ENCODE data around the gene METTL24. TPM values are rescaled to one million over a fixed set of nuclear protein-coding genes. Genes with fewer than 3 reads are reported as not detected.

The METTL24 gene
- total and polyA plus RNA-seq, 2 of the 8 experiments (the other 6 are each of a cell fraction or from before 2014, with no cell fraction given) = 0.30 to 0.39 TPM

DNA sequence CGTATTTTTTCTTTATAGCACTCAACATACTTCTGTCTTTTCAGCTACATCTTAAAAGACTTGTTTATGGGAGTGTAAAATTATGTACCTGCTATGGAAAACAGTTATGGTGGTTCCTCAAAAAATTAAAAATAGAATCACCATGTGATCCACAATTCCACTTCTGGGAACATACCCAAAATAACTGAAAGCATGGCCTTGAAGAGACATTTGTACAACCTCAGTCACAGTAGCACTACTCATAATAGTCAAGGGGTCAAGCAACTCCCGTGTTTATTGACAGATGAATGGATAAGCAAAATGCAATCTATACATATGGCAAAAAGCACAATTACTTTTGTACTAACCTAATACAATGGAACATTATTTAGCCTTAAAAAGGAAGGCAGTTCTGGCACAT, 74.5 kb downstream of the METTL24 start:
- no peak overlapping the region for H2BK120ac ChIP-seq (replicated peaks; ENCODE audit: low read depth, low read length)
- H3K4me3 ChIP-seq (ENCODE audit: extremely low read depth in 1 of 4, insufficient read depth in 2 of 4, low read depth in 3 of 4, low read length in 4 of 4) = no peak overlapping the region
- H3K4me1 ChIP-seq (replicated peaks in 1 of 4; ENCODE audit: control insufficient read depth in 3 of 4, insufficient read depth in 4 of 4, low read length in 3 of 4) = peaks cover 0 to 5% (median under 1%) of the 10 kb centered on the region in 4 experiments; a peak in 3 of 7 replicates
- H3K4me2 ChIP-seq (ENCODE audit: insufficient read depth in 1 of 2, low read depth in 2 of 2, low read length in 2 of 2) = no peak overlapping the region
- H4K20me1 ChIP-seq (replicated peaks in 1 of 2; ENCODE audit: control insufficient read depth in 1 of 2, insufficient read depth in 2 of 2, low read length in 2 of 2) = no peaks in the 10 kb centered on the region
- H3K18ac ChIP-seq (ENCODE audit: extremely low read depth, low read length) = no peak overlapping the region
- H3K79me2 ChIP-seq (ENCODE audit: control insufficient read depth in 1 of 2, insufficient read depth in 2 of 2, low read length in 2 of 2) = no peaks in the 10 kb centered on the region
- H2BK5ac ChIP-seq (ENCODE audit: low read depth, low read length) = no peak overlapping the region
- no peak overlapping the region for H3K14ac ChIP-seq (ENCODE audit: insufficient read length)
- H3K79me1 ChIP-seq (ENCODE audit: low read depth, low read length) = no peaks in the 10 kb centered on the region
- H4K5ac ChIP-seq (ENCODE audit: insufficient read length, low read depth, low read length) = no peak overlapping the region
- no peaks in the 10 kb centered on the region for H3K23me2 ChIP-seq (ENCODE audit: low read depth, low read length)
- DNase-seq (ENCODE audit: low read depth in 1 of 2, low spot score in 2 of 2) (no peak), FAIRE-seq (no peak)
- no peak overlapping the region for H2AFZ ChIP-seq (ENCODE audit: low read length)
- H2BK15ac ChIP-seq (ENCODE audit: low read length) = no peak overlapping the region
- no peak overlapping the region for H2BK20ac ChIP-seq (ENCODE audit: low read length)
- no peak overlapping the region for H2AK5ac ChIP-seq (ENCODE audit: low read depth, low read length)
- H3K4ac ChIP-seq (replicated peaks; ENCODE audit: insufficient read length, low read depth, low read length) = no peak overlapping the region
- no peak overlapping the region for H2BK12ac ChIP-seq (ENCODE audit: low read depth, low read length)
- H3K56ac ChIP-seq (replicated peaks; ENCODE audit: insufficient read length, low read depth, low read length) = no peak overlapping the region
- peaks cover 0 to 5% of the 10 kb centered on the region in 2 experiments; a peak in 2 of 4 replicates for H3K9me3 ChIP-seq (ENCODE audit: insufficient read depth in 2 of 2, low read depth in 1 of 2, low read length in 1 of 2)
- H3K9ac ChIP-seq (replicated peaks in 1 of 4; ENCODE audit: extremely low read depth in 1 of 4, low read depth in 3 of 4, low read length in 3 of 4) = no peak overlapping the region
- TF ChIP-seq BCL11A (IDR thresholded peaks at IDR 0.05; ENCODE audit: low read depth in 2 of 2, low read length in 2 of 2) (no peak), KDM4A (IDR thresholded peaks at IDR 0.05; ENCODE audit: low read depth, low read length, severe bottlenecking) (no peak), POLR2A (IDR thresholded peaks at IDR 0.05; ENCODE audit: control extremely low read depth in 1 of 2, low read depth in 2 of 2, low read length in 2 of 2) (no peak), SP1 (IDR thresholded peaks at IDR 0.05; ENCODE audit: low read depth, low read length) (no peak), RNF2 (IDR thresholded peaks at IDR 0.05; ENCODE audit: borderline replicate concordance, low read depth, low read length, missing control alignments, poor library complexity, severe bottlenecking) (no peak), KDM1A (IDR thresholded peaks at IDR 0.05; ENCODE audit: borderline replicate concordance, low read length) (no peak), RXRA (IDR thresholded peaks at IDR 0.05; ENCODE audit: insufficient read depth, low read depth, low read length) (no peak), CTBP2 (IDR thresholded peaks at IDR 0.05; ENCODE audit: borderline replicate concordance, insufficient read depth, insufficient read length, low read length) (no peak), SRF (IDR thresholded peaks at IDR 0.05; ENCODE audit: low read depth, low read length) (no peak), JUN (IDR thresholded peaks at IDR 0.05; ENCODE audit: low read depth, low read length) (no peak), YY1 (IDR thresholded peaks at IDR 0.05; ENCODE audit: low read depth, low read length) (no peak)
- TF ChIP-seq, protein P1, sequence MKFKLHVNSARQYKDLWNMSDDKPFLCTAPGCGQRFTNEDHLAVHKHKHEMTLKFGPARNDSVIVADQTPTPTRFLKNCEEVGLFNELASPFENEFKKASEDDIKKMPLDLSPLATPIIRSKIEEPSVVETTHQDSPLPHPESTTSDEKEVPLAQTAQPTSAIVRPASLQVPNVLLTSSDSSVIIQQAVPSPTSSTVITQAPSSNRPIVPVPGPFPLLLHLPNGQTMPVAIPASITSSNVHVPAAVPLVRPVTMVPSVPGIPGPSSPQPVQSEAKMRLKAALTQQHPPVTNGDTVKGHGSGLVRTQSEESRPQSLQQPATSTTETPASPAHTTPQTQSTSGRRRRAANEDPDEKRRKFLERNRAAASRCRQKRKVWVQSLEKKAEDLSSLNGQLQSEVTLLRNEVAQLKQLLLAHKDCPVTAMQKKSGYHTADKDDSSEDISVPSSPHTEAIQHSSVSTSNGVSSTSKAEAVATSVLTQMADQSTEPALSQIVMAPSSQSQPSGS (IDR thresholded peaks at IDR 0.05; ENCODE audit: low read length) = no peak
- no peaks in the 10 kb centered on the region for H3K36me3 ChIP-seq (ENCODE audit: control insufficient read depth in 2 of 4, insufficient read depth in 4 of 4, low read length in 3 of 4)
- H3K23ac ChIP-seq (ENCODE audit: insufficient read length) = no peak overlapping the region
- WGBS, 2 experiments (ENCODE audit: extremely low coverage in 1 of 2, insufficient coverage in 1 of 2, insufficient read length in 1 of 2, insufficient replicate concordance in 2 of 2, low coverage in 1 of 2, low lambda C conversion rate in 2 of 2, missing lambda C conversion rate in 1 of 2) = 82% methylated on average over 2 of the region's 2 CpGs; no CpG with 5 or more reads in 1 of the 2 experiments
- H3K27me3 ChIP-seq (replicated peaks in 1 of 4; ENCODE audit: control insufficient read depth in 3 of 4, extremely low read depth in 1 of 4, insufficient read depth in 3 of 4, low read length in 3 of 4) = no peaks in the 10 kb centered on the region
- H3K27ac ChIP-seq (ENCODE audit: low read depth, low read length) = no peak overlapping the region
- ChIA-PET CTCF (ENCODE audit: partially characterized antibody) (interaction anchor here (1.0 kb wide), 1 partner anchor 108 kb away, joined by 3 read pairs; no protein-coding TSS in a partner anchor), POLR2A (ENCODE audit: partially characterized antibody) (no interaction called here)
- H4K91ac ChIP-seq (replicated peaks; ENCODE audit: insufficient read length, low read length) = no peak overlapping the region
- H4K8ac ChIP-seq (ENCODE audit: extremely low read depth, insufficient read depth, low read length) = no peak overlapping the region
